ENCODE measurements around the gene L3MBTL4.

DNA sequence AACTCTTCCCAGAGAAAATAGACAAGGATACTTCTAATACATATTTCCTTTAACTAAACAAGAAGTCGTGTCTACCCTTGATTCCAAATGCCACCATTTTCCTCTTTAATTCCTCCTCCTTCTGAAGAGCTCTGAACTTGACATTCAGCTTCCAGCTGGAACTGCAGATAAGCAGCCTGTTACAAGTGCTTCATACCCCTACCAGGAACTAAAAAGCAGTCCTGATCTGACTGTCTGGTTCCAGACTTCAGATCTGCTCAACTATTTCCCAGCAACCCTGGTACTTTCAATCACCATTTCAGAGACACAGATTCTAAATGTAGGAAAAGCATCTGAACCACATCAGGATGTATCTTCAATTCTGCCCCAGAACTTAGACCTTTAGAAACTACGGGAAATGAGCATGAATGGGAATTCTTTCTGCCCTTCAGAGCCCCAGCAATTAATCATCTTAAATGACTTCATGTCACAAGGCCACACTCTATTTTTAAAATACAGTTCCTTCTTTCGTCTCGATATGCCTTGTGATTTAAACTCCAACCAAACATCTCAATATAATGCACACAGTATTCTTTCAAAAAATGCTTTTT lies 159.5 kb downstream of the L3MBTL4 start:
- TF ChIP-seq, protein P1, sequence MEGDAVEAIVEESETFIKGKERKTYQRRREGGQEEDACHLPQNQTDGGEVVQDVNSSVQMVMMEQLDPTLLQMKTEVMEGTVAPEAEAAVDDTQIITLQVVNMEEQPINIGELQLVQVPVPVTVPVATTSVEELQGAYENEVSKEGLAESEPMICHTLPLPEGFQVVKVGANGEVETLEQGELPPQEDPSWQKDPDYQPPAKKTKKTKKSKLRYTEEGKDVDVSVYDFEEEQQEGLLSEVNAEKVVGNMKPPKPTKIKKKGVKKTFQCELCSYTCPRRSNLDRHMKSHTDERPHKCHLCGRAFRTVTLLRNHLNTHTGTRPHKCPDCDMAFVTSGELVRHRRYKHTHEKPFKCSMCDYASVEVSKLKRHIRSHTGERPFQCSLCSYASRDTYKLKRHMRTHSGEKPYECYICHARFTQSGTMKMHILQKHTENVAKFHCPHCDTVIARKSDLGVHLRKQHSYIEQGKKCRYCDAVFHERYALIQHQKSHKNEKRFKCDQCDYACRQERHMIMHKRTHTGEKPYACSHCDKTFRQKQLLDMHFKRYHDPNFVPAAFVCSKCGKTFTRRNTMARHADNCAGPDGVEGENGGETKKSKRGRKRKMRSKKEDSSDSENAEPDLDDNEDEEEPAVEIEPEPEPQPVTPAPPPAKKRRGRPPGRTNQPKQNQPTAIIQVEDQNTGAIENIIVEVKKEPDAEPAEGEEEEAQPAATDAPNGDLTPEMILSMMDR (IDR thresholded peaks at IDR 0.05) = no peak
- no peak for TF ChIP-seq POLR2A (IDR thresholded peaks at IDR 0.05)
